SK-N-SH treated with all-trans-retinoic acid at 6 μM for 48 hours (cell line): ENCODE data around the gene TNN.

Experiments
- TCF4 ChIP-seq: fragments of 250-450 bp; sonication (Bioruptor Pico); IDR thresholded peaks from 2 replicates; pipeline ENCODE4 v1.8.0; 2021; ENCODE audit warnings: mild to moderate bottlenecking, moderate library complexity, borderline replicate concordance
- TOX ChIP-seq: fragments of 250-450 bp; sonication (Bioruptor Pico); IDR thresholded peaks from 2 replicates; pipeline ENCODE4 v1.8.0; 2021; ENCODE audit warnings: mild to moderate bottlenecking, moderate library complexity, borderline replicate concordance
- TF ChIP-seq, protein P1 (sequence below): fragments of 250-450 bp; sonication (Bioruptor Pico); IDR thresholded peaks from 2 replicates; pipeline ENCODE4 v1.5.1; 2020; ENCODE audit warnings: low read depth, mild to moderate bottlenecking, moderate library complexity

DNA sequence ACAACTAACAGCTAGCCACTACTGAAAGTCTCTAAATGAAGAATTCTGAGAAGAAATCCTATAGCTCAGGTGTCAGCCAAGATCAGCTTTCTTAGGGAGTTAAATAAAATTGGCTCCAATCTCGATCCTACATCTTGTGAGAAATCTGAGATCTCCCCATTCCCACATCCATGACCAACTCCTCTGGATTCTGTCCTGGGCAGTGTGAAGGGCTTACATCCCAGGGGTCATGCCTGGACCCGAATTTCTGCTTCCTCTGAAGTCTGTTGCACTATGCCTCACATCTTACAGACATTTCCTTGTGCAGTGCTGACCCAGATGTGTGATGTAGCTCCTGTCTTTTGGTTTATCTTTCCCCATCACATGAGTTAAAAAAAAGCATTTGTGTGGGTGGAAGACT is 4.8 kb upstream of the TNN start:
- TF ChIP-seq TCF4 (CRISPR knock-in tag) (no peak), TOX (CRISPR knock-in tag) (no peak)
- TF ChIP-seq, protein P1, sequence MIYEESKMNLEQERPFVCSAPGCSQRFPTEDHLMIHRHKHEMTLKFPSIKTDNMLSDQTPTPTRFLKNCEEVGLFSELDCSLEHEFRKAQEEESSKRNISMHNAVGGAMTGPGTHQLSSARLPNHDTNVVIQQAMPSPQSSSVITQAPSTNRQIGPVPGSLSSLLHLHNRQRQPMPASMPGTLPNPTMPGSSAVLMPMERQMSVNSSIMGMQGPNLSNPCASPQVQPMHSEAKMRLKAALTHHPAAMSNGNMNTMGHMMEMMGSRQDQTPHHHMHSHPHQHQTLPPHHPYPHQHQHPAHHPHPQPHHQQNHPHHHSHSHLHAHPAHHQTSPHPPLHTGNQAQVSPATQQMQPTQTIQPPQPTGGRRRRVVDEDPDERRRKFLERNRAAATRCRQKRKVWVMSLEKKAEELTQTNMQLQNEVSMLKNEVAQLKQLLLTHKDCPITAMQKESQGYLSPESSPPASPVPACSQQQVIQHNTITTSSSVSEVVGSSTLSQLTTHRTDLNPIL (CRISPR knock-in tag) = no peak
